Measurements from ENCODE around the gene ZSWIM3. TPM values are rescaled to one million over a fixed set of nuclear protein-coding genes. Genes with fewer than 3 reads are reported as not detected.

Gene ZSWIM3
- total and polyA plus RNA-seq, 2 of the 13 experiments (the other 11 are each of a cell fraction or from before 2014, with no cell fraction given) = 5.2 to 5.8 TPM

- TF ChIP-seq HBP1 (CRISPR knock-in tag; IDR thresholded peaks at IDR 0.05; ENCODE audit: low read depth) (no peak), SRSF4 (IDR thresholded peaks at IDR 0.05; ENCODE audit: low read depth, low read length, poor library complexity, severe bottlenecking) (no peak), ZNF709 (CRISPR knock-in tag; IDR thresholded peaks at IDR 0.05) (peak; percentile 92; the same call in 1 of the 2 replicates), FIP1L1 (IDR thresholded peaks at IDR 0.05; ENCODE audit: borderline replicate concordance, insufficient read depth, low read depth, low read length) (no peak), KDM4B (CRISPR knock-in tag; IDR thresholded peaks at IDR 0.05) (peak; percentile 75; the same call in 1 of the 2 replicates), TMF1 (CRISPR knock-in tag; IDR thresholded peaks at IDR 0.05; ENCODE audit: low read depth) (no peak), AGO2 (optimal IDR thresholded peaks at IDR 0.05; ENCODE audit: low read depth, low read length) (no peak), HOMEZ (CRISPR knock-in tag; IDR thresholded peaks at IDR 0.05; ENCODE audit: low read depth) (no peak; the same call in 1 of the 2 replicates), HMGXB4 (CRISPR knock-in tag; IDR thresholded peaks at IDR 0.05; ENCODE audit: borderline replicate concordance in 1 of 2, low read depth in 1 of 2) (peak; percentile 68 to 77), ZNF629 (CRISPR knock-in tag; conservative IDR thresholded peaks at IDR 0.05) (no peak; the same call in 1 of the 2 replicates), KLF11 (CRISPR knock-in tag; IDR thresholded peaks at IDR 0.05) (no peak), ZNF879 (CRISPR knock-in tag; IDR thresholded peaks at IDR 0.05) (0 out of 2 replicates have a peak, but pooled peaks have one; percentile 39), NONO (IDR thresholded peaks at IDR 0.05) (no peak), NONO (CRISPR knock-in tag; conservative IDR thresholded peaks at IDR 0.05) (no peak; the same call in 1 of the 2 replicates), IKZF5 (CRISPR knock-in tag; IDR thresholded peaks at IDR 0.05) (peak; percentile 97), GPN1 (CRISPR knock-in tag; IDR thresholded peaks at IDR 0.05; ENCODE audit: borderline replicate concordance) (no peak), ZNF773 (CRISPR knock-in tag; IDR thresholded peaks at IDR 0.05; ENCODE audit: borderline replicate concordance) (no peak), ZNF710 (CRISPR knock-in tag; IDR thresholded peaks at IDR 0.05; ENCODE audit: borderline replicate concordance) (peak; percentile 89; the same call in 1 of the 2 replicates), HNF4A (CRISPR knock-in tag; IDR thresholded peaks at IDR 0.05) (peak; percentile 92), HNRNPLL (IDR thresholded peaks at IDR 0.05; ENCODE audit: low read depth, low read length, poor library complexity, severe bottlenecking) (no peak)
Observed at GRCh38 chr20:45927071-45927878, 69.9 kb downstream of the ZSWIM3 start (continued).

Measured in HepG2 (cell line).